ENCODE measurements around the gene NGDN. TPM values are rescaled to one million over a fixed set of nuclear protein-coding genes. Genes with fewer than 3 reads are reported as not detected.

Gene NGDN
- total RNA-seq, 1 donor from 2014 or later, result 31.6 TPM

DNA sequence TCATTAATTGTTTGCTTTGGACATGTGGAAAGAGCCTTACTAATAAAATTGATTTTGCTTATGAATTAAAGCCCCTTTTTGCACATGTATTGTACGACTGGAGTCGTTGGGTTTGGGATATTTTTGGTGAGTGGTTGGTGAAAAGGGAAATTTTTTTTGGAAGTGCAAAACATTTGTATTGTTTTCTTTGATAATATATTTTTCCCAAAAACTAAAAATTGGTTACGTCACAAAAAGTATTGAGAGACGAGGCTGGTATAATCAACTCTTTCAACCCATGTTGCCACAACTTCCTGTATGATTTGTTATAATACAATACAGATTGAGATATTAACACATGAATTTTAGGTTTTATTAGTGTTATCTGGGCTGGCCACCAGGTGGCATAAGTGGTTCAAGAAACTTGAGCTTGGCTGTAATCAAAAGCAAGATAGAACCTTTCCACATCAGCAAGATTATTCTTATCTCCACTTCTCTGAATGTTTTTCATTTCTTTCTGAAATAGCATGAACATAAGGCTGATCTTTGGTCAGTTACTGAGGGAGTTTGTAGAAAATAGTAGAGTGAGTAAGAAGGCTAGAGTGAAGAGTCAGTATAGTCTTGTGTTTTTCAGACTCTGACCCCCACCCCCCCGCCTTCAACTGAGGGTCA, 8.7 kb downstream of the NGDN start:
- peak; percentile 81 for DNase-seq

GRCh38 chr14:23481362-23481970, 12.0 kb downstream of the NGDN start:
- DNase-seq, result peak; percentile 54

- no peak for DNase-seq
Observed at GRCh38 chr14:23481979-23482822, 12.7 kb downstream of the NGDN start.

GRCh38 chr14:23482823-23483148, 13.3 kb downstream of the NGDN start:
- no peak for DNase-seq

DNA sequence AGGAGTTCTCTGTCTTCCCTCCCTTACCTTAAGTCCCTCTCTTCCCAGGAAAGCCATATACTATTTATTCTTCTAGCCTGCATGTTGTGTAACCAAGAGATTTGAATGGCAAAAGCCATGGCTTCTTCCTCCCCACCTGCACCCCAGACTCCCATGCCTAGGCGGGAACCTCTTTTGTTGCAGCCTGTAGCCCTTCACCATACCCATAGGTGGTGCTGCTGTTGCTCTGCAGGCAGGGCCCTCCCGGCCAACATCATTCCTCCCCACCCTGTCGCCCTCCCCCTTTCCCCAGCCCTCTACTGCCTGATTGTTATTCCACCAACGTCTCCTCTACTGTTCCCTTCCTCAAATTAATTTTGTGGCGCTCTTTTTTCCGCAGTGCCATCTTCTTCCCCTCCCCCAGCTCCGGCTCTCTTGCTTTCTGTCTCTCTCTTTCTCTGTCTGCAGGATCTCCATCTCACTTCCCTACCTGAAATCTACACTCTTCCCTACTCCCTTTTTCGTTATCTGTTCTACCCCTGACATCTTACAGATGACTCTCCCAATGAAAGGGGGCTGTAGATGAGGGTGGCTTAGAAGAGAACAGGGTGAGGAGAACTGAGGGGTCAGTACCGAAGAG, 13.8 kb downstream of the NGDN start:
- DNase-seq, result peak; percentile 19

DNA sequence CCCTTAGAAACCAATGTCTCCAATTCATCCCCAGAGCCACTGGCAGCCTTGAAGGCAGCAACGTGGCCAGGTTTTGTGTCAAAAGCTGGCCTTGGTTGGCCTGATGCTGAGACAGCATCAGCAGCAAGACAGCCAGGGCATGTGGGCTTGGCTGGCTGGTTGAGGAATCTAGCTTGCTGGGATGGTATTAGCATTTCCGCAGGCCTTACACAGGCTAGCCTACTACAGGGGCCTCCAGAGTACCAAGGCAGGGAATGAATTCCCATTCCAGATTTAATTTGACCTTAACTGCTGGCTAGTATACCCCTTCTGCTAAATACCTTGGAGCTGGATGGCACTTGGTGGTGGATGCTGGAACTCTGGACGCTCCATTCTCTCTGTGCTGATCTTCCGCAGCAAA, 15.8 kb downstream of the NGDN start:
- no peak for DNase-seq

- DNase-seq, result no peak
Observed at GRCh38 chr14:23486036-23486435, 16.5 kb downstream of the NGDN start.

DNA sequence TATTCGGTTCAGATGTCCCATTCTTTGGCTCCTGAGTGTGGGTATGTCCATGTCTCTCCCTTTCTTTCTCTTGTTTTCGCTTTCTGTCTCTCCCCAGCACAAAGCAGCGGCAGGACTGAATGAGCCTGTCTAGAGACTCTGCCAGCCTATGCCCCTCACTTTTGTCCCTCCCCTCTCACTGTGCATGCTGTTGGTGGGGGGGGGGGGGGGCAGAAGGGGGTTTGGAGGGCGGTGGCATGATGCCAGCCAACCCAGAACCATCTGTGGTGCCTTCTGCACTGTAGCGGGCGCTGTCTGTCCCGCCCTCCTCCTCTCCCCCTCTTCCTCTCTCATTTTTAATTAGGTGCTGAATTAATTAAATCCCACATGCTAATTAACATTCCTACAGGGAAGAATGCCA, 17.7 kb downstream of the NGDN start:
- no peak for DNase-seq

GRCh38 chr14:23492618-23493272, 23.2 kb downstream of the NGDN start:
- no peak for DNase-seq

GRCh38 chr14:23494223-23494622, 24.7 kb downstream of the NGDN start:
- DNase-seq, result no peak

GRCh38 chr14:23512156-23512555, 42.7 kb downstream of the NGDN start:
- DNase-seq, result no peak

DNA sequence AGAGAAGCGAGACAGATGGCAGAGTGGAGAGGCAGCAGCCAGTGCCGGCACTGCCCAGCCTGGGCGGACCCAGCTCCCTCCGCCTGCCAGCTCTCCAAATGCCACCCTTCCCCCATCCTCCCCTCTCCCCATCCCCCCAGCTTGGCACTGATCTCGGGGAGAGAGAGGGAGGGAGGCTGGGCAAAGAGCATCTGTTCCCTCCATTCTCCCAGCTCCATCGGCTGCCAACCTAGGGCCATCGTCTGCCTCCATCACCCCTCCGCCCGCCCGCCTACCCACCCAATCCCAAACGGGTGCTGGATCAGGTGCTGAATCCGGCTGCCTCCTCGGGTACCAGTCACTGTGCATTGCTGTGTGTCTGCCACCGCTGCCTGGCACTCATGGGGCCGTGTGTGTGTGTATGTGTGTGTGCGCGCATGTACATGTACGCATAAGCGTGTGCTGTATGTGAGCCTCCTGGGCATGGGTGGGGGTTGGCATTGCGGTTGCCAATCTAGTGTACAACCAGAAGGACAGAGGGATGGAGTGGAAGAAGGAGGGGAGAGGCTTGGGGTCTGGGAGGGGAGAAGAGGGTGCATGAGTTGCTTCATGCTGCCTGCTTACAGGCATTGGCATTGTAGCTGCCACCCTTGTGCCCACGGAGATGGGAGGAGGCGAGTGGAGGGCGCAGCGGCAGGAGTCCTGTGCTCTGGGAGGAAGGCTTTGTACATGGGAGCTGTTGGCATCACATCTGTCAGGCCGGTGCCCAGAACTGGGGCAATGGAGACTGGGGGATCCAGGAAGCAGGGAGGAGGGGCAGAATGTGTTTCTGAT, 43.7 kb downstream of the NGDN start:
- peak; percentile 79 for DNase-seq

- DNase-seq, result peak; percentile 36
Observed at GRCh38 chr14:23513818-23514643, 44.5 kb downstream of the NGDN start.

- DNase-seq, result peak; percentile 44
Observed at GRCh38 chr14:23514644-23514957, 45.1 kb downstream of the NGDN start.

- no peak for DNase-seq
Observed at GRCh38 chr14:23517650-23518326, 48.3 kb downstream of the NGDN start.

DNA sequence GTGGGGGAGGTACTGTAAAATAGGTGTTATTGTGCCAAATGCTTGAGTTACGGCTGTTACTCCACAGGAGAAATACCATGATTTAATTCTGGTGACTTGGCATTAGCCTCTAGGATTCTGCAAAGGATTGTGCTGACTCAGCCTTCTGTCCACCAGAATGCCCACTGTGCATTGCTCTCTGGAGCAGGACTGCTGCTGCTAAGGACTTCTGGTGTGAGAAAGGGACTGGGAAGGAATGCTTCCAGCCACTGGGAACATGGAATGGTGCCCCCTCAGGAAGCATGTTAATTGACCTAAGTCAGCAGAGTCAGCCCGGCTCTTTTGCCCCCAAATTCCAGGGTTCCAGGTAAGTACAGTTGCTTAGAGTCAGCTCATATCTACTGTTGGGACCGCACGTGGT, 49.2 kb downstream of the NGDN start:
- DNase-seq, result no peak

DNA sequence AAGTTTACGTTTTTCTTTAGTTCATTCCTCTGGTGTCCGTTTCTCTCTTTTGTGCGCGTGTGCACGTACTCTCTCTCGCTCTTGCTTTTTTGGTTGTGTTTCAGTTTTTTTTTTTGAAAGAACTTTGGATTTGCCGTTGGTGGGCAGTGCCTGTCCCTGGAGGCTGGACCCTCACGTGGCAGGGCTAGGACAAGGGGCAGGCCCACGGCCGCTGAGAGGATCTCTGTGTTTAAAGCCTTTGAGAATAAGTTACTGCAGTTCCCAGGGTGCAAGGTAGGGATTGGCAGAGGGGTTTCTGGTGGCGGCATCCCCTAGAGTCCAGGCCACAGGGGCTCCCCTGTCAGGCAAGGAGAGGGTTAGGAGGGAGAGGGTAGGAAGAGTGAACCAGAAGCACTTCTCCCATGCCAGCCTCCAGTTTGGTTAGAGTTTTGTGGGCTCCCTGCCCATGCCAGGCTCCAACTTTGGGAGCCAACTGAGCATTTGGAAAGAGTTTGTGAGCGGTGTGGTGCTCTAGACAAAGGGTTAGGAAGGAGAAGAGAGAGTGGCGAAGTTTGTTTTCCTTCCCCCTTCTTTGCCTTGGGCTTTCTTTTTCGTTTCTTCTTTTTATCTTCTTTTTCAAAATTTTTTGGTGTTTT, 51.5 kb downstream of the NGDN start:
- no peak for DNase-seq

DNA sequence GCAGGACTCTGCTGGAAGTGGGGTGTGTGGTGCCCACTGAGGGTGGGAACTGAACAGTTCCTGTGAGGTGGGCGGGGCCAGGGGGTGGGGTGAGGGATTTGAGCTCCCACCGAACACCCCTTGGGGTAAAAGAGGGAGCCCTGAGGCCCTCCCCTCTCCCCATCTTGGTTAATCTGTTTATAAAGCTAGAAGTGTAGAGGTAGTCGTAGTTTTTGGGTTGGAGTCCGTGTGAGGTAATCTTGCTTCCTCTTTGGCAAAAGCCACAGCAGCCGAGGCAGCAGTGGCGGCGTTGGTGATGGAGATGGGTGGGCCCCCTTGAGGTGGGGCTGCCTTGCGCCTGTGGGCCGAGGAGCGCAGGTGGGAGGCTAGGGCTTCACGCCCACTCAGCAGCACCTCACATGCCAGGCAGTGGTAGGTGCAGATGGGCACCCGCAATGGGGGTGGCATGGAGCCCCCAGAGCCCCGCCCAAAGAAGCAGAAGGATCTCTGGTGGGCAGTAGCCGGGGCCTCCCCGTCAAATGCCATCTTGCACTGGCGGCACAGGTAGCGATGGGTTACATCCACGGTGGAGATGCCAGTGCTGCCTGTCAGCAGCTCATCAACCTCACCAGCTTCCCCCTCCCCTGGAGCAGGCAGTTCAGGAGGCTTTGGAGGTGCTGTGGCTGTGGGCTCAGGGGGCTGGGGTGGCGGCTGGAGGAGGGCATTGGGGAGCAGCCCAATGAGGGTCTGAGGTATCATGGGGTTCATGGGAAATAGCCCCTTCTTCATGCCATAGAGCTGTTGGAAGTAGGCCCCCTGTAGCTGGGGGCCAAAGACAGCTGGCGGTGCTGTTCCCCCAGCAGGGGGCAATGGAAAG, 52.5 kb downstream of the NGDN start:
- no peak for DNase-seq
